Hepatocyte (in vitro differentiated cells): ENCODE data around the gene PRKCA. TPM values are rescaled to one million over a fixed set of nuclear protein-coding genes. Genes with fewer than 3 reads are reported as not detected.

Source experiments
- DNase-seq: peaks from one replicate; pipeline ENCODE4 v3.0.0-alpha.2; 2016; ENCODE audit warnings: low spot score
- H2AFZ ChIP-seq: fragments of 200-600 bp; sonication (generic); 2 replicates; pipeline ENCODE4 v1.6.0; 2016; ENCODE audit warnings: antibody characterized with exemption, mild to moderate bottlenecking
- H3K27ac ChIP-seq: fragments of 200-600 bp; sonication (generic); 2 replicates; pipeline ENCODE4 v1.5.1; 2016; ENCODE audit warnings: mild to moderate bottlenecking
- H3K27me3 ChIP-seq: fragments of 200-600 bp; sonication (generic); 2 replicates; pipeline ENCODE4 v1.6.1; 2016
- H3K36me3 ChIP-seq: fragments of 200-600 bp; sonication (generic); replicated peaks from 2 replicates; pipeline ENCODE4 v1.5.1; 2016; ENCODE audit warnings: low read depth; ENCODE audit not compliant: insufficient read depth
- H3K4me1 ChIP-seq: fragments of 200-600 bp; sonication (generic); 2 replicates; pipeline ENCODE4 v1.5.1; 2016; ENCODE audit warnings: mild to moderate bottlenecking, moderate library complexity; ENCODE audit not compliant: insufficient read depth
- H3K4me2 ChIP-seq: fragments of 200-600 bp; sonication (generic); 2 replicates; pipeline ENCODE4 v1.6.0; 2016
- H3K4me3 ChIP-seq: fragments of 200-600 bp; sonication (generic); 2 replicates; pipeline ENCODE4 v1.5.1; 2016; ENCODE audit warnings: mild to moderate bottlenecking
- H3K79me2 ChIP-seq: fragments of 200-600 bp; sonication (generic); 2 replicates; pipeline ENCODE4 v1.6.0; 2017; ENCODE audit warnings: mild to moderate bottlenecking
- H3K9me2 ChIP-seq: fragments of 200-600 bp; sonication (generic); replicated peaks from 2 replicates; pipeline ENCODE4 v1.6.0; 2017; ENCODE audit warnings: mild to moderate bottlenecking; ENCODE audit not compliant: insufficient read depth
- H3K9me3 ChIP-seq: fragments of 200-600 bp; sonication (generic); 2 replicates; pipeline ENCODE4 v1.5.1; 2016; ENCODE audit warnings: low read depth, mild to moderate bottlenecking
- H4K20me1 ChIP-seq: fragments of 200-600 bp; sonication (generic); 2 replicates; pipeline ENCODE4 v1.6.0; 2016; ENCODE audit warnings: mild to moderate bottlenecking; ENCODE audit not compliant: insufficient read depth, poor library complexity, severe bottlenecking
- CTCF ChIP-seq: fragments of 200-600 bp; sonication (generic); IDR thresholded peaks from 2 replicates; pipeline ENCODE4 v1.5.1; 2016; ENCODE audit warnings: antibody characterized with exemption, mild to moderate bottlenecking; ENCODE audit not compliant: poor library complexity
- EZH2 ChIP-seq: fragments of 200-600 bp; sonication (generic); IDR thresholded peaks from 2 replicates; pipeline ENCODE4 v1.6.1; 2016; ENCODE audit warnings: antibody characterized with exemption, mild to moderate bottlenecking, borderline replicate concordance
- EZH2phosphoT487 ChIP-seq: fragments of 200-600 bp; sonication (generic); IDR thresholded peaks from one replicate; pipeline ENCODE4 v1.6.1; 2018; ENCODE audit warnings: antibody characterized with exemption, mild to moderate bottlenecking, low read depth, moderate library complexity; ENCODE audit not compliant: unreplicated experiment, severe bottlenecking
- WGBS: methylation state at CpG from one replicate; pipeline ENCODE4 v1.1.6; 2016; ENCODE audit warnings: low lambda C conversion rate; ENCODE audit errors: missing lambda C conversion rate; 5-methylcytosine and 5-hydroxymethylcytosine counted together
- polyA plus RNA-seq: library from polyadenylated mRNA; unstranded; fragments of >200 nt; fragmentation: Nextera tagmentation; extraction: Ambion mirVana; gene quantifications from 2 replicates; pipeline ENCODE4 v1.2.1, GENCODE V29; 2016
- total RNA-seq: library from RNA; depleted of rRNA; stranded (reverse); fragments of >200 nt; gene quantifications from 2 replicates; pipeline ENCODE4 v1.2.3, GENCODE V29; 2014

Gene PRKCA
- total and polyA plus RNA-seq, 2 experiments from 2014 or later: 5.9 to 18.5 TPM

DNA sequence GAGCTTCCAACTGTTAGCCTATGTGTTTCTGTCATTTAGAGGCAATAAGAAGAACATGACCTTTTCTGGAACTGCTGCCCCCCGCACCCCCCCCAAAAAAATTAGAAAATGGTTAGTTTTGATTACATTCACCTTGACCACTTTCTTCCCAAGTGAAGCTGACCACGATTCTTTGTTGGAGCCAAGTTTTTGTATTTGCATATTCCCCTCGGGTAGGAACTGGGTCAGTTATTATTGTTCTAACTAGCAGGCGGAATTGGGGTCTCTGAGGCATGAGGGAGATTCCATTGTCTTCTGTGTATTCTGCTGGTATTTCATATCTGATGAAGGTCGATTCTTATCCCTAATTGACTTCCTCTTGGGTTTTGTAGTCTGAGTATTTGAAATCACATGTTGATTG lies 231.6 kb downstream of the PRKCA start:
- 52% methylated on average over 5 of the region's 5 CpGs for WGBS
- Histone ChIP-seq H3K9me3 (no peaks in the 10 kb centered on the region), H3K4me1 (peaks cover 16% of the 10 kb centered on the region), H3K27ac (peak overlapping the region; percentile 38), H3K27me3 (no peaks in the 10 kb centered on the region), H3K79me2 (no peaks in the 10 kb centered on the region), H3K4me2 (peak overlapping the region; percentile 2), H3K9me2 (no peaks in the 10 kb centered on the region), H4K20me1 (no peaks in the 10 kb centered on the region), H3K36me3 (no peaks in the 10 kb centered on the region), H3K4me3 (no peak overlapping the region), H2AFZ (no peak overlapping the region)
- TF ChIP-seq EZH2 (no peak), CTCF (no peak), EZH2phosphoT487 (no peak)
- DNase-seq: no peak

DNA sequence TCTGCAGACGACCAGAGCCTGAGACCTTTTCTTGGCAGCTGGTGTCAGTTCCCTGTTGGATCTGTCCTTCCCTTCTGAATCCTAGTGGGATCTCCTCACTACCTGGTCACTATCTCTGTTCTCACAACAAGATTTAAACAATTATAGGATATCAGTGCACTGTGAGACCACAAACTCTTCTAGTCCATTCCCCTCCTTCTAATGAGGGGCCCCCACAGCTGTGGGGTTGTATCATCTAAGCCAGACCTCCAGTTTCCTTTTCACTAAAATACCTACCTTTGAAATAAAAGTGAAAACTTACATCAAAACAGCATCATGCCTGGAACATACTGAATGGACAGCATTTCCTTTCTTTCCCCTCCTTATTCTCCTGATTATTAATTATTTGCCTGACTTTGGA lies 233.2 kb downstream of the PRKCA start:
- Histone ChIP-seq H3K4me3 (no peak overlapping the region), H3K79me2 (no peaks in the 10 kb centered on the region), H3K27ac (no peak overlapping the region), H3K9me3 (no peaks in the 10 kb centered on the region), H3K27me3 (no peaks in the 10 kb centered on the region), H4K20me1 (no peaks in the 10 kb centered on the region), H3K4me2 (no peak overlapping the region), H3K36me3 (no peaks in the 10 kb centered on the region), H3K4me1 (peaks cover 32% of the 10 kb centered on the region), H2AFZ (no peak overlapping the region), H3K9me2 (no peaks in the 10 kb centered on the region)
- TF ChIP-seq CTCF (no peak), EZH2phosphoT487 (no peak), EZH2 (no peak)
- no peak for DNase-seq
- WGBS: 80% methylated on average over 1 of the region's 1 CpG

- no peaks in the 10 kb centered on the region for H3K79me2 ChIP-seq
- H3K4me1 ChIP-seq: peaks cover 51% of the 10 kb centered on the region
- DNase-seq: no peak
- H3K9me2 ChIP-seq: no peaks in the 10 kb centered on the region
- no peaks in the 10 kb centered on the region for H3K9me3 ChIP-seq
- no peak overlapping the region for H3K4me3 ChIP-seq
- no peak overlapping the region for H3K27ac ChIP-seq
- no peaks in the 10 kb centered on the region for H3K36me3 ChIP-seq
- no peaks in the 10 kb centered on the region for H4K20me1 ChIP-seq
- H3K4me2 ChIP-seq: no peak overlapping the region
- WGBS: 86% methylated on average over 5 of the region's 5 CpGs
- no peaks in the 10 kb centered on the region for H3K27me3 ChIP-seq
- H2AFZ ChIP-seq: no peak overlapping the region
- TF ChIP-seq EZH2phosphoT487 (no peak), EZH2 (no peak), CTCF (no peak)
Observed at GRCh38 chr17:66537502-66537901, 235.1 kb downstream of the PRKCA start.

GRCh38 chr17:66538776-66539175 lies 236.4 kb downstream of the PRKCA start:
- Histone ChIP-seq H2AFZ (no peak overlapping the region), H3K4me2 (no peak overlapping the region), H3K4me3 (no peak overlapping the region), H3K9me2 (no peaks in the 10 kb centered on the region), H3K9me3 (no peaks in the 10 kb centered on the region), H3K79me2 (no peaks in the 10 kb centered on the region), H3K27me3 (no peaks in the 10 kb centered on the region), H3K4me1 (peaks cover 52% of the 10 kb centered on the region), H4K20me1 (no peaks in the 10 kb centered on the region), H3K27ac (no peak overlapping the region), H3K36me3 (no peaks in the 10 kb centered on the region)
- TF ChIP-seq CTCF: no peak
- no peak for TF ChIP-seq EZH2phosphoT487
- TF ChIP-seq EZH2: no peak
- WGBS: 59% methylated on average over 5 of the region's 5 CpGs
- no peak for DNase-seq
